SH-SY5Y (cell line): Measurements from ENCODE around the gene SMYD3.

ENCODE experiments used
- GATA2 ChIP-seq: IDR thresholded peaks from 2 replicates; pipeline ENCODE4 v1.6.1; 2011; ENCODE audit warnings: mild to moderate bottlenecking, low read depth, low read length
- GATA3 ChIP-seq: IDR thresholded peaks from 2 replicates; pipeline ENCODE4 v1.6.1; 2011; ENCODE audit warnings: low read depth, mild to moderate bottlenecking, low read length, moderate library complexity

The SMYD3 gene

GRCh38 chr1:245888809-245889208 lies 618.3 kb downstream of the SMYD3 start:
- TF ChIP-seq GATA3 (no peak), GATA2 (no peak)

GRCh38 chr1:245887829-245888228 lies 619.2 kb downstream of the SMYD3 start:
- TF ChIP-seq GATA3, result no peak
- TF ChIP-seq GATA2, result no peak

GRCh38 chr1:245881767-245882391 lies 625.2 kb downstream of the SMYD3 start:
- TF ChIP-seq GATA3 (no peak), GATA2 (no peak)

- TF ChIP-seq GATA3 (no peak), GATA2 (no peak)
Observed at GRCh38 chr1:245880754-245881403, 626.2 kb downstream of the SMYD3 start.

- no peak for TF ChIP-seq GATA3
- TF ChIP-seq GATA2, result no peak
Observed at GRCh38 chr1:245879091-245879490, 628.0 kb downstream of the SMYD3 start.

- TF ChIP-seq GATA2 (no peak), GATA3 (no peak)
Observed at GRCh38 chr1:245878585-245878984, 628.5 kb downstream of the SMYD3 start.

GRCh38 chr1:245877976-245878375 lies 629.1 kb downstream of the SMYD3 start:
- TF ChIP-seq GATA3, result no peak
- no peak for TF ChIP-seq GATA2

GRCh38 chr1:245876586-245876985 lies 630.5 kb downstream of the SMYD3 start:
- TF ChIP-seq GATA2, result no peak
- TF ChIP-seq GATA3, result no peak

- no peak for TF ChIP-seq GATA3
- no peak for TF ChIP-seq GATA2
Observed at GRCh38 chr1:245875581-245876261, 631.4 kb downstream of the SMYD3 start.

- TF ChIP-seq GATA3 (no peak), GATA2 (peak; percentile 84)
Observed at GRCh38 chr1:245874942-245875580, 632.0 kb downstream of the SMYD3 start.

- TF ChIP-seq GATA3 (peak; percentile 20; the same call in 1 of the 2 replicates), GATA2 (no peak)
Observed at GRCh38 chr1:245873883-245874671, 633.0 kb downstream of the SMYD3 start.

- no peak for TF ChIP-seq GATA3
- no peak for TF ChIP-seq GATA2
Observed at GRCh38 chr1:245873068-245873467, 634.0 kb downstream of the SMYD3 start.

- TF ChIP-seq GATA2, result no peak
- no peak for TF ChIP-seq GATA3
Observed at GRCh38 chr1:245872475-245872874, 634.6 kb downstream of the SMYD3 start.

GRCh38 chr1:245871915-245872314 lies 635.2 kb downstream of the SMYD3 start:
- TF ChIP-seq GATA3 (no peak), GATA2 (no peak)

- no peak for TF ChIP-seq GATA3
- no peak for TF ChIP-seq GATA2
Observed at GRCh38 chr1:245871191-245871590, 635.9 kb downstream of the SMYD3 start.
